GM12878 (cell line): ENCODE measurements around the gene CTNNBL1. TPM values are rescaled to one million over a fixed set of nuclear protein-coding genes. Genes with fewer than 3 reads are reported as not detected.

Source experiments
- ATAC-seq: fragments of 200-7000 bp; cut with Tn5 transposase; 3 replicates; pipeline ENCODE4 v1.9.1; 2020; ENCODE audit warnings: mild to moderate bottlenecking, moderate library complexity
- BruUV-seq: library from RNA; stranded (reverse); fragments of 400-500 nt; replicated peaks from 2 replicates; lab custom pipeline; 2021; lab: Mats Ljungman, UMichigan
- CTCF ChIA-PET: fragments of 300-600 bp; sonication (Branson Sonifier 250); formaldehyde crosslinking; extraction: SDS; loops from one replicate; lab custom pipeline; 2021; ENCODE audit warnings: inconsistent platforms; lab: Yijun Ruan, JAX
- POLR2A ChIA-PET: fragments of 350-600 bp; formaldehyde crosslinking; extraction: SDS; loops from one replicate; lab custom pipeline; 2021; ENCODE audit warnings: inconsistent platforms; lab: Charles Lee
- RAD21 ChIA-PET: fragments of 300-600 bp; sonication (Branson Sonifier 250); formaldehyde crosslinking; loops from one replicate; lab custom pipeline; 2023; ENCODE audit warnings: antibody characterized with exemption; ENCODE audit not compliant: unreplicated experiment; lab: Charles Lee
- SMC1A ChIA-PET: fragments of 300-600 bp; sonication (Branson Sonifier 250); formaldehyde crosslinking; loops from one replicate; lab custom pipeline; 2023; ENCODE audit not compliant: unreplicated experiment, uncharacterized antibody; lab: Charles Lee
- DNase-seq: peaks from one replicate; pipeline ENCODE4 v3.0.0-alpha.2; 2011; ENCODE audit warnings: low read depth, low spot score
- FAIRE-seq: peaks from 3 replicates; lab custom pipeline; 2011; peaks lifted over from hg19 to GRCh38; lab: Jason Lieb, UNC
- H2AFZ ChIP-seq: 2 replicates; pipeline ENCODE4 v1.6.0; 2011; ENCODE audit warnings: low read depth, low read length, control low read depth; ENCODE audit not compliant: control insufficient read depth
- H3K27ac ChIP-seq: 2 replicates; pipeline ENCODE4 v1.5.1; 2011; ENCODE audit warnings: control low read depth; ENCODE audit not compliant: control insufficient read depth, insufficient read depth
- H3K27me3 ChIP-seq, 2 experiments: replicated peaks in 1 of 2; 2 replicates each; pipeline versions ENCODE4 v1.6.0 to v1.6.1; 2011; ENCODE audit warnings: low read length in 1 of 2; ENCODE audit not compliant: control insufficient read depth in 2 of 2, insufficient read depth in 2 of 2
- H3K36me3 ChIP-seq, 2 experiments: 2 replicates each; pipeline ENCODE4 v1.5.1; 2011; ENCODE audit warnings: low read length in 1 of 2; ENCODE audit not compliant: control insufficient read depth in 2 of 2, insufficient read depth in 2 of 2
- H3K4me1 ChIP-seq: 2 replicates; pipeline ENCODE4 v1.6.1; 2011; ENCODE audit warnings: mild to moderate bottlenecking, low read length, moderate library complexity, mixed read lengths; ENCODE audit not compliant: control insufficient read depth, insufficient read depth
- H3K4me2 ChIP-seq: 2 replicates; pipeline ENCODE4 v1.6.0; 2011; ENCODE audit warnings: control low read depth; ENCODE audit not compliant: control insufficient read depth, insufficient read depth
- H3K4me3 ChIP-seq: fragments of 200-600 bp; sonication (generic); 2 replicates; pipeline ENCODE4 v1.5.1; 2016
- H3K79me2 ChIP-seq: 2 replicates; pipeline ENCODE4 v1.6.0; 2011; ENCODE audit warnings: low read length; ENCODE audit not compliant: control insufficient read depth, insufficient read depth
- H3K9ac ChIP-seq: 2 replicates; pipeline ENCODE4 v1.8.0; 2011; ENCODE audit warnings: low read length, control low read depth, mixed read lengths; ENCODE audit not compliant: control insufficient read depth, insufficient read depth
- H3K9me3 ChIP-seq: replicated peaks from 3 replicates; pipeline ENCODE4 v1.5.1; 2011; ENCODE audit warnings: mild to moderate bottlenecking, low read length; ENCODE audit not compliant: control insufficient read depth, insufficient read depth
- H4K20me1 ChIP-seq: 2 replicates; pipeline ENCODE4 v1.6.0; 2011; ENCODE audit not compliant: control insufficient read depth, insufficient read depth
- ASH2L ChIP-seq: fragments of 300-600, 200-600 bp; sonication (generic); IDR thresholded peaks from 2 replicates; pipeline ENCODE4 v1.6.1; 2017; ENCODE audit warnings: low read depth, mild to moderate bottlenecking, borderline replicate concordance
- BRCA1 ChIP-seq: IDR thresholded peaks from 2 replicates; pipeline ENCODE4 v1.6.1; 2011; ENCODE audit warnings: low read depth, low read length, improper control_type of control experiment
- CBX3 ChIP-seq: fragments of 200-600 bp; sonication (generic); IDR thresholded peaks from 2 replicates; pipeline ENCODE4 v1.6.1; 2016; ENCODE audit warnings: low read depth, borderline replicate concordance
- CHD1 ChIP-seq: IDR thresholded peaks from 2 replicates; pipeline ENCODE4 v1.6.1; 2012; ENCODE audit warnings: low read depth, low read length, improper control_type of control experiment
- EED ChIP-seq: sonication (generic); IDR thresholded peaks from 2 replicates; pipeline ENCODE4 v1.6.1; 2016; ENCODE audit warnings: antibody characterized with exemption, low read depth
- EGR1 ChIP-seq, 2 experiments: IDR thresholded peaks; 1 replicate in 1 of 2; 2 replicates in 1 of 2; pipeline ENCODE4 v1.6.1; 2011 to 2012; ENCODE audit warnings: low read depth in 2 of 2, low read length in 2 of 2, borderline replicate concordance in 1 of 2, mild to moderate bottlenecking in 1 of 2, moderate library complexity in 1 of 2
- EZH2 ChIP-seq: IDR thresholded peaks from 2 replicates; pipeline ENCODE4 v1.6.1; 2012; ENCODE audit warnings: low read depth, mild to moderate bottlenecking, control low read depth, inconsistent platforms, low read length, borderline replicate concordance; ENCODE audit not compliant: control insufficient read depth
- HDAC6 ChIP-seq: fragments of 200-600 bp; sonication (generic); IDR thresholded peaks from one replicate; pipeline ENCODE4 v1.8.0; 2017; ENCODE audit warnings: antibody characterized with exemption; ENCODE audit not compliant: unreplicated experiment
- MYC ChIP-seq: IDR thresholded peaks from 2 replicates; pipeline ENCODE4 v1.6.1; 2011; ENCODE audit warnings: mild to moderate bottlenecking, low read length, moderate library complexity, inconsistent platforms; ENCODE audit not compliant: insufficient read depth, insufficient replicate concordance, insufficient read length, severe bottlenecking
- NFIC ChIP-seq: IDR thresholded peaks from 2 replicates; pipeline ENCODE4 v1.6.1; 2012; ENCODE audit warnings: low read depth, mild to moderate bottlenecking, inconsistent platforms, low read length, moderate library complexity
- NFYB ChIP-seq: IDR thresholded peaks from 2 replicates; pipeline ENCODE4 v1.6.1; 2011; ENCODE audit warnings: low read depth, mild to moderate bottlenecking, low read length, improper control_type of control experiment, moderate library complexity; ENCODE audit not compliant: insufficient read depth
- PRDM15 ChIP-seq: fragments of 450-650 bp; formaldehyde crosslinking; IDR thresholded peaks from 2 replicates; pipeline ENCODE4 v1.4.0; 2020; ENCODE audit warnings: mild to moderate bottlenecking, moderate library complexity
- RAD51 ChIP-seq: fragments of 450-650 bp; IDR thresholded peaks from 2 replicates; pipeline ENCODE4 v1.6.1; 2016; ENCODE audit warnings: moderate library complexity, mild to moderate bottlenecking, inconsistent platforms
- SREBF2 ChIP-seq: IDR thresholded peaks from 2 replicates; pipeline ENCODE4 v1.6.1; 2012; ENCODE audit warnings: mild to moderate bottlenecking, low read length
- TARDBP ChIP-seq: IDR thresholded peaks from 2 replicates; pipeline ENCODE4 v1.6.1; 2016; ENCODE audit warnings: borderline replicate concordance
- WGBS: methylation state at CpG from one replicate; pipeline ENCODE4 v1.1.6; 2016; ENCODE audit warnings: low lambda C conversion rate; ENCODE audit not compliant: insufficient replicate concordance, insufficient coverage; ENCODE audit errors: missing lambda C conversion rate; 5-methylcytosine and 5-hydroxymethylcytosine counted together
- in situ Hi-C: fragments of 300-500 bp; cut with MboI; formaldehyde crosslinking; loops from 9 replicates; pipeline ENCODE4 v1.14.3; 2018; ENCODE audit warnings: mixed read lengths
- intact Hi-C: fragments of 100-400 bp; cut with micrococcal nuclease; formaldehyde crosslinking; loops from one replicate; pipeline ENCODE4 v1.14.2; 2022; ENCODE audit not compliant: unreplicated experiment
- polyA plus RNA-seq, 11 experiments: library from polyadenylated mRNA; depleted of rRNA in 4 of 11; unstranded in 6 of 11; stranded (reverse) in 5 of 11; fragments of >200 nt; fragmentation: Nextera tagmentation in 4 of 11; fragmentation: Illumina TruSeq in 1 of 11; extraction: Ambion mirVana in 4 of 11; extraction: Trizol in 1 of 11; gene quantifications; 1 replicate in 1 of 11; 2 replicates in 10 of 11; pipeline versions ENCODE4 v1.2.1 to v1.2.3, GENCODE V29; 2011 to 2016; ENCODE audit warnings: inconsistent platforms in 2 of 11, missing spikeins in 2 of 11, low read depth in 1 of 11
- total RNA-seq, 4 experiments: library from RNA; depleted of rRNA in 3 of 4; stranded (reverse); fragments of >200 nt in 3 of 4; fragmentation: Illumina TruSeq in 1 of 4; extraction: Trizol in 1 of 4; gene quantifications; 2 replicates each; pipeline versions ENCODE4 v1.2.1 to v1.2.3, GENCODE V29; 2013 to 2021
- TF ChIP-seq, protein P1 (sequence below): IDR thresholded peaks from 2 replicates; pipeline ENCODE4 v1.6.1; 2011; ENCODE audit warnings: borderline replicate concordance, low read depth, mild to moderate bottlenecking, moderate library complexity, mixed read lengths, low read length; ENCODE audit not compliant: insufficient read depth; ENCODE audit errors: extremely low read length

CTNNBL1 gene
- total and polyA plus RNA-seq, 10 of the 15 experiments (the other 5 are each of a cell fraction or from before 2014, with no cell fraction given), result 43.1 to 102 (median 67.8) TPM

- FAIRE-seq, result no peak
- Histone ChIP-seq H4K20me1 (no peaks in the 10 kb centered on the region), H3K79me2 (no peaks in the 10 kb centered on the region), H3K4me2 (no peak overlapping the region), H3K27ac (no peak overlapping the region), H3K9ac (no peak overlapping the region), H3K27me3 (no peaks in the 10 kb centered on the region), H3K9me3 (no peaks in the 10 kb centered on the region), H3K36me3 (peaks cover 0 to 4% of the 10 kb centered on the region in 2 experiments; a peak in 3 of 4 replicates), H3K4me1 (no peaks in the 10 kb centered on the region), H3K4me3 (no peak overlapping the region), H2AFZ (no peak overlapping the region)
- no peak for DNase-seq
- BruUV-seq, result no TSS peak
- in situ Hi-C loops, result no loop called here
- RAD21 ChIA-PET, result no interaction called here
- no peak for ATAC-seq
- CTCF ChIA-PET, result no interaction called here
- SMC1A ChIA-PET, result interaction anchor here (1.5 kb wide), 1 partner anchor 303 kb away, joined by 3 read pairs; no protein-coding TSS in a partner anchor
- WGBS, result 75% methylated on average over 20 of the region's 20 CpGs
- intact Hi-C loops, result no loop called here
- POLR2A ChIA-PET, result no interaction called here
- TF ChIP-seq NFYB, result no peak
- no peak for TF ChIP-seq PRDM15 (CRISPR knock-in tag)
- TF ChIP-seq NFIC, result no peak
- no peak for TF ChIP-seq BRCA1
- TF ChIP-seq SREBF2, result no peak
- no peak for TF ChIP-seq TARDBP
- no peak for TF ChIP-seq EZH2
- no peak for TF ChIP-seq RAD51
- TF ChIP-seq EGR1 (IDR thresholded peaks at IDR 0.05; ENCODE audit: borderline replicate concordance in 1 of 2, low read depth in 2 of 2, low read length in 2 of 2), result no peak
- TF ChIP-seq HDAC6, result no peak
- TF ChIP-seq MYC, result no peak
- no peak for TF ChIP-seq EED
- TF ChIP-seq CBX3, result no peak
- no peak for TF ChIP-seq ASH2L
- TF ChIP-seq, protein P1, sequence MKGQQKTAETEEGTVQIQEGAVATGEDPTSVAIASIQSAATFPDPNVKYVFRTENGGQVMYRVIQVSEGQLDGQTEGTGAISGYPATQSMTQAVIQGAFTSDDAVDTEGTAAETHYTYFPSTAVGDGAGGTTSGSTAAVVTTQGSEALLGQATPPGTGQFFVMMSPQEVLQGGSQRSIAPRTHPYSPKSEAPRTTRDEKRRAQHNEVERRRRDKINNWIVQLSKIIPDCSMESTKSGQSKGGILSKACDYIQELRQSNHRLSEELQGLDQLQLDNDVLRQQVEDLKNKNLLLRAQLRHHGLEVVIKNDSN, result no peak
- no peak for TF ChIP-seq CHD1
Observed at GRCh38 chr20:37877832-37878772, 184.3 kb downstream of the CTNNBL1 start.
